Activated T-helper 2 cell treated with anti-CD3 and anti-CD28 coated beads, Interferon-gamma antibody, Interleukin-2, Interleukin-4, amounts not matched to agents 10 μg/mL and 5 μg/mL and 100 μg/mL, durations not matched to agents 14 hours and 24 hours and 36 hours (primary cell): ENCODE data around the gene BPIFB2. TPM values are rescaled to one million over a fixed set of nuclear protein-coding genes. Genes with fewer than 3 reads are reported as not detected.

ENCODE experiments used
- DNase-seq: peaks from one replicate; pipeline ENCODE4 v3.0.0; 2021; ENCODE audit warnings: low spot score
- H3K27ac Mint-ChIP-seq: one replicate; pipeline ENCODE4 v1.8.0; 2021; ENCODE audit warnings: mixed read lengths
- H3K27me3 Mint-ChIP-seq: one replicate; pipeline ENCODE4 v1.8.0; 2021; ENCODE audit warnings: low read depth, mixed read lengths
- H3K36me3 Mint-ChIP-seq: one replicate; pipeline ENCODE4 v1.8.0; 2021; ENCODE audit warnings: low read depth, mixed read lengths
- H3K4me1 Mint-ChIP-seq: one replicate; pipeline ENCODE4 v1.8.0; 2021; ENCODE audit warnings: low read depth, mixed read lengths
- H3K4me3 Mint-ChIP-seq: one replicate; pipeline ENCODE4 v1.8.0; 2021; ENCODE audit warnings: low read depth, mild to moderate bottlenecking, moderate library complexity, mixed read lengths
- H3K9me3 Mint-ChIP-seq: one replicate; pipeline ENCODE4 v1.8.0; 2021; ENCODE audit warnings: mixed read lengths
- intact Hi-C: fragments of 100-400 bp; cut with micrococcal nuclease; formaldehyde crosslinking; loops from one replicate; pipeline ENCODE4 v1.15.1; 2023
- total RNA-seq: library from RNA; stranded (reverse); gene quantifications from 2 replicates; pipeline ENCODE4 v1.2.3, GENCODE V29; 2022

Gene BPIFB2
- total RNA-seq, 1 donor from 2014 or later, result not detected

DNA sequence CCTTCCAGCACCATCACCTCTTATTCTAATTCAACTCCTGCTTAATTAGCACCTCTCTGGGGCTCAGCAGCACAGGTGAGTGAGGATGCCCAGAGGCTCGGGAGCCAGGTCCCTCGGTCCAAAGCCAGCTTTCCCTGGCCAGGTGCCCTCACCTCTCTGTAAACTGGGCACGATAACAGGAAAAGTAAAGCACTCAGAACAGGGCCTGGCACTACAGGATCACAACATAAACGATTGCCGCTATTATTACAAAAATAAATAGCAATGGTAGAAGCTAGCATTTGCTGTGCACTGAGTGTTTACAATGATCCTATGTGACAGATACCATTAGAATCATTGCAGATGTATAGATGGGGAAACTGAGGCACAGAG, 2.6 kb downstream of the BPIFB2 start:
- peaks cover 3% of the 10 kb centered on the region for H3K36me3 Mint-ChIP-seq
- no peak overlapping the region for H3K27ac Mint-ChIP-seq
- H3K4me3 Mint-ChIP-seq, result no peak overlapping the region
- peaks cover 3% of the 10 kb centered on the region for H3K27me3 Mint-ChIP-seq
- DNase-seq, result no peak
- intact Hi-C loops, result no loop called here
- H3K4me1 Mint-ChIP-seq, result peaks cover 2% of the 10 kb centered on the region
- peaks cover 4% of the 10 kb centered on the region for H3K9me3 Mint-ChIP-seq

DNA sequence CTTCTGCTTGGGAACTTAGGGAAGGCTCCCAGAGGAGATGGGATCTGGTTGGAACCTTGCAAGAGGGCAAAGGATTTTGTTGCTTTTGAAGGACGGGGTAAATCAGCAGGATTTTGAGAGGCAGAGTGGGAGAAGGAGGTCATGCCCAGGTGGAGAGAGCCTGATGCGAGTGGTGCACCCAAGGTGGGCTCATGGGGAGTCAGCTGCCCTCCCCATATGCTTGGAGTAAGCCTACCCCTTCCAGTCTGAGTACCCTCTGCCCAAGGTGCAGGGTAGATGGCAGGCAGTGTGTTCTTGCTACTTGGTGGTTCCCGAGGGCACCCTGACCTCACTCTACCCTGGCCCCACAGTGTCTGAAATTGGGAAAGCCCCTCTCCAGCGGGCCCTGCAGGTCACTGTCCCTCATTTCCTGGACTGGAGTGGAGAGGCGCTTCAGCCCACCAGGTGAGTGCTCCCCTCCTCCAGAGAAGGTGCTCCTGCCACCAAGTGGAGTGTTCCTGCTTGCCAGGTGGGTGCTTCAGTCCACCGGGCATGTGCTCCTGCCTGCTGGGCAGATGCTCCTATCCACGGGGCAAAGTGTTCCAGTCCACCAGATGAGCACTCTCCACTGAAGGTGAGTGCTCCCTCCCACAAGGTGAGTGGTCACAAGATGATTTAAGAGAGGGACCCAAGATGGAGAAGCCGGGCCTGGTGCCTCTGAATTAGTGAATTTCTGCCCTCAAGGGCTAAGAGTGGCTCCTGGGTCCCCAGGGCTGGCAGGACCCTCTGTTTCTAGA, 3.4 kb downstream of the BPIFB2 start:
- intact Hi-C loops, result no loop called here
- peaks cover 3% of the 10 kb centered on the region for H3K27me3 Mint-ChIP-seq
- no peak overlapping the region for H3K4me3 Mint-ChIP-seq
- DNase-seq, result no peak
- H3K4me1 Mint-ChIP-seq, result no peaks in the 10 kb centered on the region
- no peak overlapping the region for H3K27ac Mint-ChIP-seq
- no peaks in the 10 kb centered on the region for H3K36me3 Mint-ChIP-seq
- no peaks in the 10 kb centered on the region for H3K9me3 Mint-ChIP-seq

DNA sequence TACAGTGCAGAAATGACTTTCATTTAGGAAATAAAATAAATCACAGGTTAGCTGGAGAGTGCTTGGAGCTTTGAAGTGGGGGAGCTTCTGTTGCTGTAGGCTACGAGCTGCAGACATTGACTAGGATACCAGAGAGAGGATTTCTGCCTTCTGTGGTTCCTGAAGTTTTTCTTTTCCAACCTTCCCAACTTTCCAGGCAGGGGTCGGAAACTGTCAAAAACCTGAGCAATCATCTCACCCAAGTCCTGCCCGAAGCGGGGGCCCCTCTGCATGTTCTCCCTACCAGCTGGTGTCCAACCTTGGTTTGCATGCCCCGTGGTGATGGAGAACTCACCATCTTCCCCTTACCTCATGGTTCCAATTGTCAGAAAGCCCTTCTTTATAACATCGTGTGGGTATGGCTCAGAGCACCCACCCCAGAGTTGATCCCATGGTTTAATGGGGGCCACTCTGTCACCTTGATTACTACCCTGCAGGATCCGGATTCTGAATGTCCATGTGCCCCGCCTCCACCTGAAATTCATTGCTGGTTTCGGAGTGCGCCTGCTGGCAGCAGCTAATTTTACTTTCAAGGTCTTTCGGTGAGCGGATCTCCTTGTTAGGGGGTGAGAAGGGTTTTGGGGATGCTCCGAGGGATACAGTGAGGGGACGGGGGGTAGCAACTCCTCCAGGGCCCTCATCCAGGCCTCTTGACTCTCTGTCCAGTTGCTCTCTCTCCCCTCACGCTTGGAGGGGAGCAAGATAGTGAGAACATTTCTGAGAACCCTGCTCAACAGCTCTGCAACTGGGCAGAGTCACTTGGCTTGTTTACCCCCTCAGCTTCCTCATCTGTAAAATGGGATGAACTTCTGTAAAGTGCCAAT, 5.1 kb downstream of the BPIFB2 start:
- Mint-ChIP-seq H3K4me1 (no peaks in the 10 kb centered on the region), H3K27me3 (peaks cover 3% of the 10 kb centered on the region), H3K27ac (no peak overlapping the region), H3K9me3 (no peaks in the 10 kb centered on the region), H3K36me3 (no peaks in the 10 kb centered on the region), H3K4me3 (no peak overlapping the region)
- no peak for DNase-seq
- intact Hi-C loops, result no loop called here

DNA sequence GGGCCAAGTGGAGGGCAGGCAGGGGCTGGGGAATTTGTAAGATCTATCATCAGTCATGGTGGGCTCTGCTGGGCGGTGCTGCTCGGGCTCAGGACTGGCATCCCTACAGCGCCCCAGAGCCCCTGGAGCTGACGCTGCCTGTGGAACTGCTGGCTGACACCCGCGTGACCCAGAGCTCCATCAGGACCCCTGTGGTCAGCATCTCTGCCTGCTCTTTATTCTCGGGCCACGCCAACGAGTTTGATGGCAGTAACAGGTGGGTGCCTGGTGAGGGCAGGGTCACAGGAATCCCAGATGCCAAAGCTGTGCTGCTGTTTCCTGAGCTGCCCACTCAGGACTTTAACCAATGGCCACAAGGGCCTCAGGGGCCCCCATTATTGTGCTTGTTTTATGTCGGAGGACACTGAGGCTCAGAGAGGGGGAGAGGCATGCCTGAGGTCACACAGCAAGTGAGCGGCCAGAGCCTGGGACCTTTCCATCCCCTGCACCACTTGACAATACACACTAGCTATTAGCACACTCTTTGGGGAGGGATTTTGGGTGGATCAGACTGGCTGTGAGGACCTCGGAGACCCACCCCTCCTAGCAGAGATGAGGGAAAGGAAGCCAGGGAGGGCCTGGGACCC, 6.3 kb downstream of the BPIFB2 start:
- peaks cover 3% of the 10 kb centered on the region for H3K27me3 Mint-ChIP-seq
- no peak overlapping the region for H3K4me3 Mint-ChIP-seq
- H3K27ac Mint-ChIP-seq, result no peak overlapping the region
- no peaks in the 10 kb centered on the region for H3K4me1 Mint-ChIP-seq
- no peak for DNase-seq
- H3K36me3 Mint-ChIP-seq, result no peaks in the 10 kb centered on the region
- intact Hi-C loops, result no loop called here
- H3K9me3 Mint-ChIP-seq, result no peaks in the 10 kb centered on the region

DNA sequence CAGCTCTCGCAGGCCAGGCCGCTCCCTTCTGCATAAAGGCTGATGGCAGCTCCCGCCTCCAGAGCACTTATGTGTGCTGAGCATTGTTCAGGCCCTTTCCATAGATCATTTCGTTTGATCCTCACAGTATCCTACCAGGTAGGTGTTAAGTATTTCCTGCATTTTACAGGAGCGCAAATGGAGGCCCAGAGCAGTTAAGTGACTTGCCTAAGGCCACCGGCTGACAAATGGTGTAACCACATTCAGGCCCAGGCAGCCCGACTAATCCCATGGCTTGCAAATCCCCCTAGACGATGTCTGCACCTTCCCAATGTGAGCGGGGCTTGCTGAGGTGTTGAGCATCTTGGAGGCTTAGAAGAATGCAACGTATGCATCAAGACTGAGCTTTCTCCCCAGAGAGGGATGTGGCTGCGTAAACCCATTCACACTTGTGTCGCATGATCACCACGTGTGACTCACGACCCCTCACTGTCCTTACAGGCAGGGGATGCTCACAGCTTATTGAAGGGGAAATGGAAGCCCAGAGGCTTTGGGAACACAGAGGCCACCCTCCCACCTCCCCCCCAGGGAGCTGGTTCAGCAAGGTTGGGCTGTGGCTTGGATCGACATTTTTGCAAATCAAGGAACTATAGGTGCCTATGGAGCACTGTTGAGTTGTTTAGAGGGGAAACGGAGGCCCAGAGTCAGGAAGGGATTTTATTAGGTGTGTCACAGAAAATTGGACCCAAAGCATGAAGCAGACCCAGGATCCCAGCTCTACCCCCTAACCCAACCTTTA, 7.0 kb downstream of the BPIFB2 start:
- intact Hi-C loops, result no loop called here
- DNase-seq, result no peak
- H3K4me3 Mint-ChIP-seq, result no peak overlapping the region
- H3K9me3 Mint-ChIP-seq, result no peaks in the 10 kb centered on the region
- H3K27me3 Mint-ChIP-seq, result peaks cover 3% of the 10 kb centered on the region
- H3K27ac Mint-ChIP-seq, result no peak overlapping the region
- no peaks in the 10 kb centered on the region for H3K36me3 Mint-ChIP-seq
- H3K4me1 Mint-ChIP-seq, result no peaks in the 10 kb centered on the region

DNA sequence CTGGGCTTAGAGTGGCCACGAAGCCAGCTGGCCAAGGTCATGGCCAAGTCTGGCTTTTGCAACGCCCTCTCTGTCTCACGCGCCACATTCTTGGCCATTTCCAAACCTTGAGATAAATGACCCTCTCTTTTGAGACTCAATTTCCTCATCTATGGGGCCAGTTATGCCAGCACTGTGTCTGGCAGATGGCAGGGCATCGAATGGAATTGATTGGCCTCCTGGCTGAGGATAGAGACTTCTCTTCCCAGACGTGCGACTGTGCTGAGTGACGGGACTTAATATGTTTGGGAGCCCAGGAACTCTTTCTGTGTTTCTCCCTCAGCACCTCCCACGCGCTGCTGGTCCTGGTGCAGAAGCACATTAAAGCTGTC, 7.6 kb downstream of the BPIFB2 start:
- Mint-ChIP-seq H3K36me3 (no peaks in the 10 kb centered on the region), H3K27me3 (peaks cover 3% of the 10 kb centered on the region), H3K9me3 (no peaks in the 10 kb centered on the region), H3K4me3 (no peak overlapping the region), H3K27ac (no peak overlapping the region), H3K4me1 (no peaks in the 10 kb centered on the region)
- intact Hi-C loops, result no loop called here
- no peak for DNase-seq

DNA sequence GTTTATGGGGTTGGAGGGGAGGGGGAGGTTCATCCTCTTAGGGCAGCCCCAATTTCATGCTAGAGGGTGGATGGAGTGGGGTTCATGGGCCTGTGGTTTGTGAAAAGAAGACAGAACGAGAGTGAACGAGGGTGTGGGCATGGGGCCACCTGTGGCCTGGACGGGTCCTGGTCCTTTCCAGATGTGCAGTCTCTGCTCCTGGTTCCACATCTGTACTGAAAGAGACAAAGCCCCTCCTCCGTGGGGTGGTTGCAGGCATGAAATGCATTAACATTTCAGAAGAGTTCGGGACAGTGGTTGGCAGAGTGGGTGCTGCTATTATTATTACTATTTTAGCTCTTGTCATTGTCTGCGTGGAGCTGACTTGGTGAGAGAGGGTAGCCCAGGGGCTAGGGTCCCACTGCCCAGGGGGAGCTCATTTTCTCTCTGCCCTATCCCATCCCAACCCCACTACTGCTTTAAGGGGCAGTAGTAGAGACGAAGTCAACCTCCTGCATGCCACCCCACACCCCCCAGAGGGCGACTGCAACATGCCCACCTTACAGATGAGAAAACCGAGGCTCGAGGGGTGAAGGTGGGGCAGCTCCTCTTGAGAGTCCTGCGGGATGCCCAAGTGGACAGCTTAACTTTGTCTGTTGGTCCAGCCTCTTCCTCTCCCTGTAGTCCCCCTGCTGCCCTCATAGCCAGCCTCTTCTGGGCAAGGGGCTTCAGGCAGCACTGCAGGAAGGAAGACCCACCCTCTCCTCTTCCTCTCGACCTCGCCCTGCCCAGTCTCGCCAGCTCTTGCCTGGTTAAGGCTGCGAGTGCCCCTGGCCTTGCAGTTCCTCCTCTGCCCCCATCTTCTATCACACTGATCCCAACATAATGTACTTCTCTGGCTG, 8.4 kb downstream of the BPIFB2 start:
- peaks cover 3% of the 10 kb centered on the region for H3K27me3 Mint-ChIP-seq
- H3K36me3 Mint-ChIP-seq, result no peaks in the 10 kb centered on the region
- no peaks in the 10 kb centered on the region for H3K9me3 Mint-ChIP-seq
- H3K4me3 Mint-ChIP-seq, result no peak overlapping the region
- no peaks in the 10 kb centered on the region for H3K4me1 Mint-ChIP-seq
- no peak overlapping the region for H3K27ac Mint-ChIP-seq
- intact Hi-C loops, result no loop called here
- DNase-seq, result no peak

DNA sequence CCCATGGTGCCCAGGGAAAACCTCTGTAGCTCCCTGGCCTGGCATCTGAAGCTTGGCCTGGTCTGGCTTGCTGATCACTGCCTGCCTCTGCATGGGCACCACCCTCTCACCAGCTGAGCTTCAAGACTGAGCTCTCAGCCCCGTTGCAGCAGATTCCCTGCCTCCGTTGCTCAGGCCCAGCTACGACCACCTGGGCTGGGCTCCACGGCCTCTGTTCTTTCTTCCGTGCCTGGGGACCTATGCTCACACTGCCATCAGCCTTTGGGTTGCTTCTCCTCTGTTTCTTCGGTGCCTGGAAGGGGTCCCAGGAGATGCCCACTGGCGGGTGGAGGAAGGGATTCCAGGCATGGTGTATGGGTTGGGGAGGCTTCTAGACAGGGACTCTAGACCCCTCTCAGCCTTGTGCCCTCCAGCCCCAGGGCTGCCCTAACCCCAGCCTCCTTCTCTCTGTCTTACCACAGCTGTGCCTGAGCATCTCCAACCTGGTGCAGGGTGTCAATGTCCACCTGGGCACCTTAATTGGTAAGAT, 9.1 kb downstream of the BPIFB2 start:
- Mint-ChIP-seq H3K36me3 (no peaks in the 10 kb centered on the region), H3K4me3 (no peak overlapping the region), H3K9me3 (no peaks in the 10 kb centered on the region), H3K27me3 (peaks cover 3% of the 10 kb centered on the region), H3K27ac (no peak overlapping the region), H3K4me1 (no peaks in the 10 kb centered on the region)
- intact Hi-C loops, result no loop called here
- DNase-seq, result no peak

DNA sequence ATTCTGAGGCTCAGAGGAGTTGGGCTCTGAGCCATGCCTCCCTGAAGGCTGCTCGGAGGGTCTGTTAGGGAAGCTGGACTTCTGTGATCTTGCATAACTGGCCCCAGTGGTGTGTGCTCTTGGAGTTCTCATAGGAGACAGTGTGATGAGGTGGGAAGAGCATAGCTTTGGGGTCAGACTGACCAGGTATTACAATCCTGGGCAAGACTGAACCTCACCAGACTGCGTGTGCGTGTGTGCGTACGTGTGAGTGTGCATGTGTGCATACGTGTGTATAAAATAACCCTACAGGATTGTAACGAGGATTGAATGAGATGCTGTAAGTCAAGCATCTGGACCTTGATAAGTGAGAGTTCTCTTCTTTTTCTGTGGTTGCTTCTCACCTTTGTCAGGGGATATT, 10.0 kb downstream of the BPIFB2 start:
- Mint-ChIP-seq H3K27ac (no peak overlapping the region), H3K4me3 (no peak overlapping the region), H3K9me3 (no peaks in the 10 kb centered on the region), H3K36me3 (no peaks in the 10 kb centered on the region), H3K27me3 (no peaks in the 10 kb centered on the region), H3K4me1 (no peaks in the 10 kb centered on the region)
- intact Hi-C loops, result no loop called here
- DNase-seq, result no peak

DNA sequence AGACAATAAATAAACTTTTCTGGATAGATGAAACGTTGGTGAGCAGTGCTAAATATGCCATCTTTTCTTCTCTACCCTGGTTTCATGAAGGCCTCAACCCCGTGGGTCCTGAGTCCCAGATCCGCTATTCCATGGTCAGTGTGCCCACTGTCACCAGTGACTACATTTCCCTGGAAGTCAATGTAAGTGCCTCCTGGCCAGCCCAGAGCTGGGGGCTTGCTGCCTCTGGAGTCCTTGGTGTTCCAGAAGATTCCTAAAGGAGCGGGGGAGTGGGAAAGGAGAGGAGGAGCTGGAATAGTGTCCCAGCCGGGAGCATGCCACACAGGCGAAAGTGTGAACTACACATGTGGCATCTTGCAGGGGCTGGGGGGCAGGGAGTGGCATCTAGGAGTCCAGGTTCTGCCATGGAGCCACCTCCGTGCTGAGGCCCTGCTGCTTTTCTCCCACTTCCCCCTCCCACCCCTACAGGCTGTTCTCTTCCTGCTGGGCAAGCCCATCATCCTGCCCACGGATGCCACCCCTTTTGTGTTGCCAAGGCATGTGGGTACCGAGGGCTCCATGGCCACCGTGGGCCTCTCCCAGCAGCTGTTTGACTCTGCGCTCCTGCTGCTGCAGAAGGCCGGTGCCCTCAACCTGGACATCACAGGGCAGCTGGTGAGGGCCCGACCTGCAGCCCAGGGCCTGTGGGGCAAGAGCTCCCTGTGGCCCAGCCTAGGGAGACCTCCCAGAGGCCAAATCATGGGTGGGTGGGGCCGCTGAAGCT, 10.8 kb downstream of the BPIFB2 start:
- Mint-ChIP-seq H3K27me3 (no peaks in the 10 kb centered on the region), H3K36me3 (no peaks in the 10 kb centered on the region), H3K4me1 (no peaks in the 10 kb centered on the region), H3K9me3 (no peaks in the 10 kb centered on the region), H3K27ac (no peak overlapping the region), H3K4me3 (no peak overlapping the region)
- intact Hi-C loops, result no loop called here
- no peak for DNase-seq

DNA sequence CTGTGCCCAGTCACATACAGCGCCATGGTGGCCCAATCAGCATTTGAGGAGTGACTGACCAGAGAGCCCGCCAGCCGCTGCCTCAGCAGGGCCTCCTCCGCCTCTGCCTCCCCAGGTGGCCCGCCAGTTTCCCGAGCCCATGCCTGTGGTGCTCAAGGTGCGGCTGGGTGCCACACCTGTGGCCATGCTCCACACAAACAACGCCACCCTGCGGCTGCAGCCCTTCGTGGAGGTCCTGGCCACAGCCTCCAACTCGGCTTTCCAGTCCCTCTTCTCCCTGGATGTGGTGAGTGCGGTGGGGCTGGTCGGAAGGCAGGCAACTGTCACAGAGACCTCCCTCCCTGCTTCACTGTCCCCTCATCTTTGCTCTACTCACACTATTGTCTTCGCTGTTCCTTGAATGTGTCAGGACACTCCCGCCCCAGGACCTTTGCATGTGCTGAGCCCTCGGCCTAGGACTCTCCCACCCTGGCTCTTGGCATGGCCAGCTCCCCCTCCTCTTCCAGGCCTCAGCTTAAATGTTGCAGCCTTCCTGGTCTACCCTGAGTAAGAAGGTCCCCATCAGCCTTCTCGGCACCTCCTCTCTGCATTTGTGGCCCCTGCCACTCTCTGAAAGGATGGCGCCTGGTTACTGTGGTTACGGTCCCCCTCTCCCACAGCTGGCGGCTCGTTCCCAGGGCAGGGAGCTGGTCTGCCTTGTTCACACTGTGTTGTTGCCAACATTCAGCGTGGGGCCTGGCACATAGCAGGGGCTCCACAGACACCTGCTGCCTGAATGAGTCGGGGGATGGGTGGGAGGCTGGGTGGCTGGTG, 12.2 kb downstream of the BPIFB2 start:
- DNase-seq, result no peak
- H3K9me3 Mint-ChIP-seq, result no peaks in the 10 kb centered on the region
- H3K27ac Mint-ChIP-seq, result no peak overlapping the region
- H3K4me3 Mint-ChIP-seq, result no peak overlapping the region
- H3K4me1 Mint-ChIP-seq, result no peaks in the 10 kb centered on the region
- intact Hi-C loops, result no loop called here
- H3K36me3 Mint-ChIP-seq, result no peaks in the 10 kb centered on the region
- no peaks in the 10 kb centered on the region for H3K27me3 Mint-ChIP-seq
